ENCODE results near the gene WASF2.

GRCh38 chr1:27379564-27380122 is 110.3 kb downstream of the WASF2 start:
- TF ChIP-seq CTCF (IDR thresholded peaks at IDR 0.05) (no peak), POLR2A (IDR thresholded peaks at IDR 0.05) (no peak)
